Glutamatergic neuron (in vitro differentiated cells): ENCODE measurements around the gene RFC5. TPM values are rescaled to one million over a fixed set of nuclear protein-coding genes. Genes with fewer than 3 reads are reported as not detected.
A peak's percentile ranks its signal among the peaks of the same experiment; 100 is the strongest.
"Not testable (repeated sequence)": the region's sequence is repeated elsewhere in the genome, so short reads cannot be mapped to it uniquely, and the experiment has no call there.

ENCODE experiments used
- DNase-seq: peaks from one replicate; pipeline ENCODE4 v3.0.0; 2022
- H3K27ac Mint-ChIP-seq: one replicate; pipeline ENCODE4 v1.8.0; 2020; ENCODE audit warnings: mild to moderate bottlenecking, mixed read lengths, inconsistent platforms; ENCODE audit not compliant: unreplicated experiment
- H3K27me3 Mint-ChIP-seq: one replicate; pipeline ENCODE4 v1.8.0; 2020; ENCODE audit warnings: mild to moderate bottlenecking, moderate library complexity, mixed read lengths, inconsistent platforms; ENCODE audit not compliant: unreplicated experiment
- H3K36me3 Mint-ChIP-seq: one replicate; pipeline ENCODE4 v1.8.0; 2020; ENCODE audit warnings: mild to moderate bottlenecking, mixed read lengths, inconsistent platforms; ENCODE audit not compliant: unreplicated experiment
- H3K4me1 Mint-ChIP-seq: one replicate; pipeline ENCODE4 v1.8.0; 2020; ENCODE audit warnings: mild to moderate bottlenecking, low read depth, mixed read lengths, inconsistent platforms; ENCODE audit not compliant: unreplicated experiment
- H3K4me3 Mint-ChIP-seq: one replicate; pipeline ENCODE4 v1.8.0; 2020; ENCODE audit warnings: mild to moderate bottlenecking, mixed read lengths, inconsistent platforms; ENCODE audit not compliant: unreplicated experiment
- H3K9me3 Mint-ChIP-seq: one replicate; pipeline ENCODE4 v1.8.0; 2020; ENCODE audit warnings: mild to moderate bottlenecking, moderate library complexity, mixed read lengths, inconsistent platforms; ENCODE audit not compliant: unreplicated experiment
- CTCF ChIP-seq: fragments of 200-600 bp; sonication (generic); IDR thresholded peaks from one replicate; pipeline ENCODE4 v1.5.0; 2021; ENCODE audit not compliant: partially characterized antibody, unreplicated experiment
- total RNA-seq: library from RNA; stranded (reverse); fragmentation: NEBNext Ultra II Directional; extraction: Animal tissue kit (Norgen Biotek cat#: 25700); gene quantifications from one replicate; pipeline ENCODE4 v1.2.1, GENCODE V29; 2021; ENCODE audit not compliant: unreplicated experiment

The RFC5 gene
- total RNA-seq, 1 donor from 2014 or later = 8.4 TPM

- Mint-ChIP-seq H3K4me3 (no peak overlapping the region), H3K4me1 (no peaks in the 10 kb centered on the region), H3K9me3 (peaks cover 2% of the 10 kb centered on the region), H3K36me3 (no peaks in the 10 kb centered on the region), H3K27me3 (no peaks in the 10 kb centered on the region), H3K27ac (no peak overlapping the region)
- no peak for TF ChIP-seq CTCF
- DNase-seq = no peak
These were observed 3.5 kb downstream of the RFC5 start for GRCh38 chr12:118020036-118020435.

- not testable (repeated sequence) for DNase-seq, H3K27me3 Mint-ChIP-seq, H3K9me3 Mint-ChIP-seq, H3K4me1 Mint-ChIP-seq, H3K4me3 Mint-ChIP-seq, H3K36me3 Mint-ChIP-seq
- H3K27ac Mint-ChIP-seq = peak overlapping the region; percentile 20
These were observed 5.7 kb downstream of the RFC5 start for GRCh38 chr12:118022097-118022727.

GRCh38 chr12:118022728-118023109 is 6.2 kb downstream of the RFC5 start:
- no peak overlapping the region for H3K27ac Mint-ChIP-seq
- H3K27me3 Mint-ChIP-seq = peaks cover 3% of the 10 kb centered on the region
- no peak for TF ChIP-seq CTCF
- H3K4me1 Mint-ChIP-seq = no peaks in the 10 kb centered on the region
- no peaks in the 10 kb centered on the region for H3K36me3 Mint-ChIP-seq
- peaks cover 2% of the 10 kb centered on the region for H3K9me3 Mint-ChIP-seq
- DNase-seq = no peak
- H3K4me3 Mint-ChIP-seq = no peak overlapping the region

GRCh38 chr12:118023301-118023860 is 6.9 kb downstream of the RFC5 start:
- no peak overlapping the region for H3K27ac Mint-ChIP-seq
- no peak for TF ChIP-seq CTCF
- peaks cover 3% of the 10 kb centered on the region for H3K27me3 Mint-ChIP-seq
- no peaks in the 10 kb centered on the region for H3K4me1 Mint-ChIP-seq
- H3K36me3 Mint-ChIP-seq = no peaks in the 10 kb centered on the region
- H3K4me3 Mint-ChIP-seq = no peak overlapping the region
- no peaks in the 10 kb centered on the region for H3K9me3 Mint-ChIP-seq
- no peak for DNase-seq

- Mint-ChIP-seq H3K27ac (no peak overlapping the region), H3K36me3 (no peaks in the 10 kb centered on the region), H3K9me3 (no peaks in the 10 kb centered on the region), H3K4me3 (no peak overlapping the region), H3K4me1 (no peaks in the 10 kb centered on the region), H3K27me3 (peaks cover 3% of the 10 kb centered on the region)
- no peak for DNase-seq
- TF ChIP-seq CTCF = no peak
These were observed 8.7 kb downstream of the RFC5 start for GRCh38 chr12:118025168-118025567.
